HG03108 (cell line): ENCODE data around the gene BOLA2B.

Experiments
- ATAC-seq: cut with Tn5 transposase; IDR thresholded peaks from one replicate; pipeline ENCODE4 v1.9.1; 2021; ENCODE audit warnings: moderate library complexity; ENCODE audit not compliant: unreplicated experiment

Gene BOLA2B

GRCh38 chr16:30144917-30145316 lies 48.5 kb downstream of the BOLA2B start:
- ATAC-seq: no peak

GRCh38 chr16:30144017-30144416 lies 49.4 kb downstream of the BOLA2B start:
- ATAC-seq: no peak

GRCh38 chr16:30143347-30143702 lies 50.1 kb downstream of the BOLA2B start:
- no peak for ATAC-seq
